Astrocyte (in vitro differentiated cells and primary cell): Measurements from ENCODE around the gene SELENOO.

Source experiments
- EZH2 ChIP-seq: IDR thresholded peaks from 2 replicates; pipeline ENCODE4 v1.6.1; 2012; ENCODE audit warnings: mild to moderate bottlenecking, low read length, inconsistent platforms; ENCODE audit not compliant: insufficient read depth
- TF ChIP-seq, protein P1 (sequence below): IDR thresholded peaks from 2 replicates; pipeline ENCODE4 v1.5.1; 2011; ENCODE audit warnings: low read depth, mild to moderate bottlenecking, inconsistent platforms, low read length, moderate library complexity; ENCODE audit not compliant: insufficient read depth

DNA sequence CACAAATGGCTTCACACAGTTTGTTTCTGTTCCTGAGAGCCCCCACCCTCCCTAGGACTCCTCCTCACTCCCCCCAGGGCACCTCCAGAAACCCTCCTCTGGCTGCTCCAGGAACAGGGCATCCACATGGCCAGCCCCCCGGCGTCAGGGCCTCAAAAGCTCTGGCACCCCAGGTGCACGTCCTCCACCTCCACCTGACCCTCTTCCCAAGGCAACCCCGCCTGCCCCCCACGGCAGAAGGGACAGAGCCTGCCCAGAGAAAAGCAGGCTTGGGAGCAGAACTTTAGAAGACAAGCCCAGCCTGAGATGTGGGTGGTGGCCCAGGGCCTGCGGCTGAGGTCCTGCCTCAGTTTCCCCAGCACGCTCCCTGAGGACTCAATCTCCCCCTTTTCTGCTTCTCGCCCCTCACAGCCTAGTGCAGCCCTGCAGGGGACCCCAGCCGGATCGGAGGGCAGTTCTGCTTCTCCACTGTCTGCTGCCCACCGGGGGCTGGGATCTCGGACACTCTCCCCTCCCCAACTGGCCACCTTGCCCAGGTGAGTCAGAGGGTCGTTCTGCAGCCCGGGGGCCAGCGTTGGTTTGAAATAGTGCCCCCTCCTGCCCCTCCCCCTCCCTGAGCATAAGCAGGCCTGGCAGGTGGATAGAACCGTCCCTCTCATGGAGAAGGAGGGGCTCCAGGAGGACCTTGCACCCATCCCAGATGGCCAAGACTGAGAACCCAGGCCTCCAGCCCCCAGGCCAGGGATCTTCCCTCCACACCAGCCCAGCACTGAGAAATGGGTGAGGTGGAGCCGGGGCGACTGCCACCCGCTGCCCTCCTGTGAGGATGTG lies 17.5 kb upstream of the SELENOO start:
- TF ChIP-seq EZH2: no peak
- TF ChIP-seq, protein P1, sequence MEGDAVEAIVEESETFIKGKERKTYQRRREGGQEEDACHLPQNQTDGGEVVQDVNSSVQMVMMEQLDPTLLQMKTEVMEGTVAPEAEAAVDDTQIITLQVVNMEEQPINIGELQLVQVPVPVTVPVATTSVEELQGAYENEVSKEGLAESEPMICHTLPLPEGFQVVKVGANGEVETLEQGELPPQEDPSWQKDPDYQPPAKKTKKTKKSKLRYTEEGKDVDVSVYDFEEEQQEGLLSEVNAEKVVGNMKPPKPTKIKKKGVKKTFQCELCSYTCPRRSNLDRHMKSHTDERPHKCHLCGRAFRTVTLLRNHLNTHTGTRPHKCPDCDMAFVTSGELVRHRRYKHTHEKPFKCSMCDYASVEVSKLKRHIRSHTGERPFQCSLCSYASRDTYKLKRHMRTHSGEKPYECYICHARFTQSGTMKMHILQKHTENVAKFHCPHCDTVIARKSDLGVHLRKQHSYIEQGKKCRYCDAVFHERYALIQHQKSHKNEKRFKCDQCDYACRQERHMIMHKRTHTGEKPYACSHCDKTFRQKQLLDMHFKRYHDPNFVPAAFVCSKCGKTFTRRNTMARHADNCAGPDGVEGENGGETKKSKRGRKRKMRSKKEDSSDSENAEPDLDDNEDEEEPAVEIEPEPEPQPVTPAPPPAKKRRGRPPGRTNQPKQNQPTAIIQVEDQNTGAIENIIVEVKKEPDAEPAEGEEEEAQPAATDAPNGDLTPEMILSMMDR: no peak
